ENCODE results near the gene GM2A. TPM values are rescaled to one million over a fixed set of nuclear protein-coding genes. Genes with fewer than 3 reads are reported as not detected.

GM2A gene
- total RNA-seq: 26.2 and 27.1 TPM in 2 replicates
- long read RNA-seq, transcript GM2A-201 (4 exons, 3,896 nt): major isoform, 48 of 59 reads
- long read RNA-seq, partial matches to known transcripts: 0 of 59 reads
- long read RNA-seq, other reads (novel, unspliced or antisense): 11 of 59 reads

DNA sequence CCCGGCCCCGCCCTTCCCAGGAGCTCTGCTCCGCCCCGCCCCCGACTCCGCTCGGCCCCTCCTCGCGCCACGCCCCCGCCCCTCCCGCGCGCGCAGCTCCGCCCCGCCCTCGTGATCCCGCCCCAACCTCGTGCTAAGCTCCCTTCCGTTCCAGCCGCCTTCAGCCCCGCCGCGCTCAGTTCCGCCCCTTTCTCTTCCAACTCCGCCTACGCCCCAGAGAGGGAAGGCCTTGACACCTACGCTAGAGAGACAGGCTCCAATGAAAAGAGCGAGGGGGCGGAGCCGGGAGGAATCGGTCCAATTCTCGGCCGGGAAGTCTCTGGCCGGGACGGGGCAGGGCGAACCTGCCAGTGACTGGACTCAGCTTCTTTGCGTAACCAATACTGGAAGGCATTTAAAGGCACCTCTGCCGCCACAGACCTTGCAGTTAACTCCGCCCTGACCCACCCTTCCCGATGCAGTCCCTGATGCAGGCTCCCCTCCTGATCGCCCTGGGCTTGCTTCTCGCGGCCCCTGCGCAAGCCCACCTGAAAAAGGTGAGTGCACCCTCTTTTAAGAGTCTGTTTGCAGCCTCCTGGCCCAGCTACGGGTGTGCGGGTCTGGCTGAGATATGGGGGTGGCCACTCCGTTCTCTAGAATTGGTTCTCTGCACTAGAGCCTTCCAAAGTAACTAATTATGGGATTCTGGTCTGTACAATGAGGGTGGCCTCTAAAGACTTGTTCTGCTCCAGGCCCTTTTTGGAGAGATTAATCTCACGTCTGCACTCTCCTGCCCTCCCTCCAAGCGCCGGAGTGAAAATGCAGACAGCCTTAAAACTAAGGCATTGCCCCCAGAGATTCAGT lies at the start of gene GM2A:
GM2A (plus strand) TSS at position 424 of the 843 bp plus-strand sequence; CDS start at position 456, 32 bp downstream.
- TF ChIP-seq, protein P1, sequence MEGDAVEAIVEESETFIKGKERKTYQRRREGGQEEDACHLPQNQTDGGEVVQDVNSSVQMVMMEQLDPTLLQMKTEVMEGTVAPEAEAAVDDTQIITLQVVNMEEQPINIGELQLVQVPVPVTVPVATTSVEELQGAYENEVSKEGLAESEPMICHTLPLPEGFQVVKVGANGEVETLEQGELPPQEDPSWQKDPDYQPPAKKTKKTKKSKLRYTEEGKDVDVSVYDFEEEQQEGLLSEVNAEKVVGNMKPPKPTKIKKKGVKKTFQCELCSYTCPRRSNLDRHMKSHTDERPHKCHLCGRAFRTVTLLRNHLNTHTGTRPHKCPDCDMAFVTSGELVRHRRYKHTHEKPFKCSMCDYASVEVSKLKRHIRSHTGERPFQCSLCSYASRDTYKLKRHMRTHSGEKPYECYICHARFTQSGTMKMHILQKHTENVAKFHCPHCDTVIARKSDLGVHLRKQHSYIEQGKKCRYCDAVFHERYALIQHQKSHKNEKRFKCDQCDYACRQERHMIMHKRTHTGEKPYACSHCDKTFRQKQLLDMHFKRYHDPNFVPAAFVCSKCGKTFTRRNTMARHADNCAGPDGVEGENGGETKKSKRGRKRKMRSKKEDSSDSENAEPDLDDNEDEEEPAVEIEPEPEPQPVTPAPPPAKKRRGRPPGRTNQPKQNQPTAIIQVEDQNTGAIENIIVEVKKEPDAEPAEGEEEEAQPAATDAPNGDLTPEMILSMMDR (IDR thresholded peaks at IDR 0.05; ENCODE audit: unreplicated experiment): no peak
- peak within 1 kb of the TSS; percentile 96 for H3K27ac Mint-ChIP-seq
- DNase-seq (ENCODE audit: low spot score, unreplicated experiment): peak; percentile 97
- no peaks in the 10 kb centered on the region for H3K36me3 Mint-ChIP-seq (ENCODE audit: insufficient read depth)
- no peaks in the 10 kb centered on the region for H3K27me3 Mint-ChIP-seq
- peaks cover 8% of the 10 kb centered on the region for H3K4me1 Mint-ChIP-seq (ENCODE audit: low read depth)
- H3K9me3 Mint-ChIP-seq (ENCODE audit: low read depth): no peaks in the 10 kb centered on the region
- H3K4me3 Mint-ChIP-seq (ENCODE audit: low read depth): peak within 1 kb of the TSS; percentile 89

DNA sequence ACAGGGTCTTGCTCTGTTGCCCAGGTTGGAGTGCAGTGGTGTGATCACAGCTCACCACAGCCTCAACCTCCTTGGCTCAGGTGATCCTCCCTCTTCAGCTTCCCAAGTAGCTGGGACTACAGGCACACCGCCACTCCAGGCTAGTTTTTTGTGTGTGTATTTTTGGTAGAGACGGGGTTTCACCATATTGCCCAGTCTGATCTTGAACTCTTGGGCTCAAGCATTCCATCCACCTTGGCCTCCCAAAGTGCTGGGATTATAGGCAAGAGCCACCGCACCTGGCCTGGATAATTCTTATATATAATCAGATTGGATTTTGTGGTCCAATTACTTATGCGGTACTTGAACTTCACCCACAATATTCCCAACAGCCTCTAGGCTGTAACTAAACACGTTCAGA lies 48.9 kb upstream of the GM2A start:
- Mint-ChIP-seq H3K36me3 (ENCODE audit: insufficient read depth) (no peaks in the 10 kb centered on the region), H3K27ac (no peak overlapping the region), H3K9me3 (ENCODE audit: low read depth) (no peaks in the 10 kb centered on the region), H3K4me3 (ENCODE audit: low read depth) (no peak overlapping the region), H3K27me3 (no peaks in the 10 kb centered on the region), H3K4me1 (ENCODE audit: low read depth) (no peaks in the 10 kb centered on the region)
- TF ChIP-seq, protein P1 (IDR thresholded peaks at IDR 0.05; ENCODE audit: unreplicated experiment): no peak
- DNase-seq (ENCODE audit: low spot score, unreplicated experiment): no peak

DNA sequence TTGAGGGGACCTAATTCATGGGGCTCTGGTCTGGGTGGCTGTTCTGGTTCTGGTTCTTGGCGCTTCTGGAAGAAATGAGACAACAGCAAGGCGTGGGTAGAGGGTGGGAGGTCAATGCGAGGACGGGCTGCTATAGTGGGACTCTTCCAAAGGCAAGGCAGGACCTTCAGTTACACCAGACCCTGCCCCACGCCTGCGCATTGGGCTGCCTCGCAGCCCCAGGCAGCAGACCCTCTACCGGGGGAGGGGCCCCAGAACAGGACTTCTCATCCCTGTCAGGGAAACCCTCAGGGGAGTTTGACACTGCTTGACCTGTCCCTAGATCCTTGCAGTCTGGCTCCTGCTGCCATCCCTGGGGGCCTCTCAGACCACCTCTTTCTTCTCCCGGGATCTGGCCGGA lies 47.6 kb upstream of the GM2A start:
- DNase-seq (ENCODE audit: low spot score, unreplicated experiment): no peak
- TF ChIP-seq, protein P1 (IDR thresholded peaks at IDR 0.05; ENCODE audit: unreplicated experiment): no peak
- Mint-ChIP-seq H3K27ac (no peak overlapping the region), H3K9me3 (ENCODE audit: low read depth) (no peaks in the 10 kb centered on the region), H3K27me3 (no peaks in the 10 kb centered on the region), H3K36me3 (ENCODE audit: insufficient read depth) (no peaks in the 10 kb centered on the region), H3K4me3 (ENCODE audit: low read depth) (no peak overlapping the region), H3K4me1 (ENCODE audit: low read depth) (no peaks in the 10 kb centered on the region)

DNA sequence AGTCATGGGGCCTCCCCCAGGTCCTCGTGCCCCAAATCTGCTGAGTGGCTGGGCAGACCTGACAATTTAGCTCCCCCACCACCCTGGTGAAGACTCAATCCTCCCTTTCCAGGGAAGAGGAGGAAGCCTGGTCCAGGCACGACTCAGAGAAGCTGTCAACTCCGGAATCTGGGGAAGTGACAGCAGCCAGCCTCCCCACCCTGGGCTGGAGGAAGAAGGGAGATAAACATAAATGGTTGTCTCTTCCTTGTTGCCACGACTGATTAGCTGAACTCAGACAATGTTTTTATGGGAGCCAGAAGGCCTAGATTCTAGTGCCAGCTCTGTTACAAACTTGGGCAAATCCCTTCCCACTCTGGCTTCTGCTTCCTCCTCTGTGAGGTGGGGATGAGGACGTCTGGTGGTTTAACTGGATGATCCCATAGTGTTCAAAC lies 44.5 kb upstream of the GM2A start:
- Mint-ChIP-seq H3K4me3 (ENCODE audit: low read depth) (no peak overlapping the region), H3K4me1 (ENCODE audit: low read depth) (no peaks in the 10 kb centered on the region), H3K36me3 (ENCODE audit: insufficient read depth) (no peaks in the 10 kb centered on the region), H3K9me3 (ENCODE audit: low read depth) (no peaks in the 10 kb centered on the region), H3K27me3 (no peaks in the 10 kb centered on the region), H3K27ac (no peak overlapping the region)
- TF ChIP-seq, protein P1 (IDR thresholded peaks at IDR 0.05; ENCODE audit: unreplicated experiment): no peak
- no peak for DNase-seq (ENCODE audit: low spot score, unreplicated experiment)

DNA sequence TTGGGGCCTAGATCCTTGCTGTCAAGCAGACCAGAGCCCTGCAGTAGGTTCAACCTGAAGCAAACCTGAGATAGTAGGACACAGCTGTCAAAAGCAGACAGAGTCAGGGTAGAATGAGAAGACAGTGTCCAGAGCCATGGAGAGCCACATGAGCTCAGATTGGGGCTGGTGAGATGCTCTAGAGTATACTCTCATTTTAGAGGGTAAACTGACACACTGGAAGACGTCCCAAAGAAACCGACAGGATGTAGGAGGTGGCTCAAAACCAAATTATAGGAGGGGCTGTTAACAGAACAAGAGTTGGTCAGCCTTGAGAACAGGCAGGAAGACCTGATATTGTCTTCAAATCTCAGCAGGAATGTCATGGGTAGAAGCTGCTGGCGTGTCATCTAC lies 40.6 kb upstream of the GM2A start:
- no peaks in the 10 kb centered on the region for H3K36me3 Mint-ChIP-seq (ENCODE audit: insufficient read depth)
- no peaks in the 10 kb centered on the region for H3K9me3 Mint-ChIP-seq (ENCODE audit: low read depth)
- no peak for DNase-seq (ENCODE audit: low spot score, unreplicated experiment)
- H3K4me3 Mint-ChIP-seq (ENCODE audit: low read depth): no peak overlapping the region
- no peaks in the 10 kb centered on the region for H3K27me3 Mint-ChIP-seq
- H3K4me1 Mint-ChIP-seq (ENCODE audit: low read depth): peaks cover 2% of the 10 kb centered on the region
- H3K27ac Mint-ChIP-seq: no peak overlapping the region
- TF ChIP-seq, protein P1 (IDR thresholded peaks at IDR 0.05; ENCODE audit: unreplicated experiment): no peak
